Occipital lobe (tissue), 2 donors: ENCODE data around the gene LNX1. TPM values are rescaled to one million over a fixed set of nuclear protein-coding genes. Genes with fewer than 3 reads are reported as not detected.

ENCODE experiments used
- DNase-seq: peaks from one replicate; lab custom pipeline; 2025; lab: John Stamatoyannopoulos, UW
- total RNA-seq: library from RNA; depleted of rRNA; stranded (reverse); fragments of >200 nt; gene quantifications from one replicate; pipeline ENCODE4 v1.2.3, GENCODE V29; 2014

LNX1 gene
- total RNA-seq = 52.9 TPM

DNA sequence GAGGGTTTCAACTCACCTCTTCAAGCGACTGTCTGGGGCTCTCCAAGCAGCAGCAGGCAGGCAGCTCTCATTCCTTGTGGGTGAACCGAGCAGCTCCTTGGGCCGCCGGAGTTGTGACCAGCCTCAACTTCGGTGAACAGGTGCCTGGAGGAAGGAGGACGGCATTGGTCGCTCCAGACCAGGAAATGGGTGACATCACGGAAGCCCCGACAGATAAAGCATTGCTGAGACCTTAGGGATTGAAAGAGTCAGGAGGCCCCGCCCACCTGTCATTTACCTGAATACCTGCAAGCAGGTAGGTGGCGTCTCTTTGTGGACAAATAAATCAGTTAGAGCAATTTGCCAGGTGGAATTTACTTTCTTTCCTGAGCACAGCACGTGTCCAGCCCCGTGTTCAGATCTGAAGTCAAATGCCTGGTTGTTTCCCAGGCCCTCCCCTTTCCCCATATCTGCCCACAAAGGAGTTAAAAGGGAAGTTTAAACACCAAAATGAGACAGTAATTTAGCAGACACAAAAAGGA is at the start of gene LNX1:
LNX1 (minus strand) TSS at position 115 of the 521 bp plus-strand sequence. CDS start 17,484 bp downstream, outside the sequence.
- DNase-seq = no peak

DNA sequence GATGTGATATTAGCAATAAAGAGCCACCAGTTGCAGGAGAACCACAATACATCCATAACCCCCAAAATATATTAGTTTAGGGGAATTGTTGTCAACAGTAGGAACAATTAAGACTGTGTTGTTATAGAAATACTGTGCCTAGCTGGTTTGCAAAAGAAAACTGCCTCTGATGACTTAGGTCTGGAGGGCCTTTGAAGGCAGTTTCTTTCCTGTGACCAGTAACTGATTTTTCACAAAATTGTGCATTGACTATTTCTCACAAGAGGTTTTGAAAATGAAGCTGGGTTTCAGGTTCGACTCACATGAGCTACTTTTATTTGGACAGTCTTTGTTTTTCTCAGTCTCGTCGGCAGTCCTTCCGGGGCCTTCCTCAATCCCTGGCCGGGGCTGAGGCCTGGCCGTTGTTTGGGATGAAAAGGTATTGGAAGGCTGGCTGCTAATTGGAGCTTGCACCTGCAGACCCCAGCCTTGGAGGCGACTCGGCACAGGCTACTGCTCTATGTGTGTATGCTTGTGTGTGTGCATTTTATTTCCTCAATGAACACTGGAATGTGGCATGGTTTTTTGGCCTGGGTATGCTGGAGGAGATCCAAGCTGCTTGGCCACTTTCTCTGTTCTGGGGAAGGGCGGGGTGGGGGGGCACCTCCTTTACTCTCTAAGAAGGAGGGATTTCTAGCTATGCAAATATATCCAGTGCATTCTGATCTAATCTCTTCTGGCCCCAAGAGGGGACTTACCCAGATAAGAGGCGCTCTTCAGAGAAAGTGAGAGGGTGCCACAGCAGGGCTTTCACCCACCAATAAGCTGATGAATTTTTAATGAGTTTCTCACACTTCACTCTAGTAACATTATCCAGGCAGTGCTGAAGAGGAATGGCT is 49.5 kb upstream of the LNX1 start:
- no peak for DNase-seq

DNA sequence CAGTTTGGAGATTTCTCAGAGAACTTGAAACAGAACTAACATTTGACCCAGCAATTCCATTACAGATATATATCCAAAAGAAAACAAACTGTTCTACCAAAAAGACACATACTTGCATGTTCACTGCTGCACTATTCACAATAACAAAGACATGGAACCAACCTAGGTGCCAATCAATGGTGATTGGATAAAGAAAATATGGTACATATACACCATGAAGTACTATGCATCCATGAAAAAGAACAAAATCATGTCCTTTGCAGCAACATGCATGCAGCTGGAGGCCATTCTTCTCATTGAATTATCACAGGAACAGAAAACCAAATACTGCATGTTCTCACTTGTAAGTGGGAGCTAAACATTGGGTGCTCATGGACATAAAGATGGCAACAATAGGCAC is 47.6 kb upstream of the LNX1 start:
- DNase-seq = no peak

DNA sequence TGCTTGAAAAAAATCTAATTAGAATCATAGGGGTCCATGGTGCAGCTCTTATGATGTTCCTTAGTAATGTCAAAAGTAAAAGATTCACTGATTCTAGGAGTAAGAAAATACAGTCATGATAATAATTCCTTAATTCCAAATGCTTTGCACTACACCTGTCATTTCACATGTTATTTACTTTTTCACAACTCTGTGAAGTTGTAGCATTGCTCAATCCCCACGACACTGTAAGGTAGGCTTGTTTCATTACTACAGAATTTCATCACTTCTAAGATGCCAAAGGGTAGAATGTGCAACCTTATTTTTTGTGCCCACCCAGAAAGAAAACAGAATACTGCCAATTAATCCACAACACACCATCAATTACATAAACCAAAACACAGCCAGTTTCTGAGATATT is 46.1 kb upstream of the LNX1 start:
- DNase-seq = no peak

DNA sequence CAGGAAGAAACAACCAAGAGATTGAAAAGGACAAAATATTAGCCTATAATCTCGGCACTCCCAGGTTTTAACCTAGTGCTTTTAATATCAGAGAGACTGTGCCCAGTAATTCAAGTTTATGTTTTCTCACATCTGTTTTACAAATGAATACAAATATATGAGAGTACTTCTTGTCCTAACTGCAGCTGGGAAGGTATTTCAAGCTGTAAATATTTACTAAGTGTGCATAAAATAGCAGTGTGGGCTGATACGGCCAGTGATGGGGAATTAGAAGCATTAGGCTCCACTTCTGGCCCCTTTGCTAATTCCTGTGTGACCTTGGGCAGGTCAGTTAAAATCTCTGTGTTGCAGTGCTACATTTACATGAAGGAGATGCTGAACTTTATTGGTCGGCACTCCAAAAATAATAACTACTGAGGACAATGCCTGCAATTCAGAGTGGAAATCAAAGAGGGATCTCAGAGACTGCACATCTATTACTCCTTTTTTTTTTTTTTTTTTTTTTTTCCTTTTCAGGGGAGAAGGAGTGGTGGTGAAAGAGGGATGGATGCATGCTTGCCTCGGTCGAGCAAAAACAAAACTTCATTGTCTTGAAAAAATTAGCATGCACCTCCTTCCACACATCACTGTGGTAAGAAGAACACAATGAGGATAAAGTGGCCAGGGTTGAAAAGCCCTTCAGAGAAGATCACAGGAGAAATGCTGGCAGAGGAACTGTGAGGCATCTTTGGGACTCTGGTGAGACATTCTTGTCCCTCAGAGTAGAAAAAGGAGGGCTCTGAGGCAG is 44.6 kb upstream of the LNX1 start:
- DNase-seq = no peak

DNA sequence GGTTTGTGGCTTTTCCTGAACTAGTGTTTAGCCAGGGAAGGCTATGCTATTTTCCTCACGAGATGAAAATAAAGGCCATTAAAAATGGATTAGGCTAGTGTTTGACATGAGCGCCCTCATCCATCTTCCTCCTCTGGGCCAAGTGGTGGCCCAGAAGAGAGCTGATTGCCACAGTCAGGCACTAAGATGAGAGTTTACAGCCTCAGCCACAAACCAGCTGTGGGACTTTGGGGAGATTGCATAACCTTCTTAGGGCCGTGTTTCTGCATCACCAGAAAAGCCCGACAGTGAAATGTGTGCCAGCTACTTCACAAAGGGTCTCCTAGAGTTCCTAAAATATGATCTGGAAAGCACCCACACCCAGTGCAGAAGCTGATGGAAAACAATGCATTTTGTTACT is 42.3 kb upstream of the LNX1 start:
- DNase-seq = no peak

DNA sequence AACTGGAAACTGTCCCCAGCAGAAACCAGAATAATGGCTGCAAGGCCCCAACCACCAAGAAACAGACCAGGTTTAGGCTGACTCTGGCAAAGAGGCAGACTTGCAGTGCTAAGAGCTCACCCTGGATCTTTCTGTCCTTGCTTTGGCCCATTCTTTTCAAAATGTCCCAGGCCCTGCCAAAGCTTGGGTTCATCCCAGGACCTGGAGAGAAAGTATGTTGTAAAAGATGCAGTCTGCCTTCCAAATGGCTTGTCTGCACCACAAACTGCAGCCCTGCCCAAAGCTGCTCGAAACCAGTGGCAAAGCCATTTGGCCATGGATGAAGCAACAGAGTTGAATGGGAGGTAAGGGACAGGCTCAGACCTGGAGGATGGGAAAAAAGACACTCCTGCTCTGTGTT is 38.0 kb upstream of the LNX1 start:
- no peak for DNase-seq

DNA sequence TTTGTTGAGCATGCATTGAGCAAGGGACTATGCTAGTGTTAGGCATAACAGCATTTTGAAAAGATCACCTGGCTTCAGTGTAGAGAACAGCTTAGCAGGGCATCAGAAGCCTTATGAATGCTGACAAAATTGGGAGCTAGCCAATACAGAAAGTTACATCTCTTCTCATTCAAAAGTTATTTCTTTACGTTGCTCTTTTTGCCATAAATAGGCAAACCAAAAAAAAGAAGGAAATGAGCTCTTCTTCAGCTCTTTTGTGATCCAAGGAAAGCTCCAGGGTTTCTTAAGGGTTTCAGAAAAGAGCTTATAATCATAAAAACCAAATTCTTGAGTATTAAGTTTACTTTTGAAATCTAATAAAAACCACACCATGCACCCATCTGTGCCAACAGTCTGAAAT is 35.2 kb upstream of the LNX1 start:
- no peak for DNase-seq

DNA sequence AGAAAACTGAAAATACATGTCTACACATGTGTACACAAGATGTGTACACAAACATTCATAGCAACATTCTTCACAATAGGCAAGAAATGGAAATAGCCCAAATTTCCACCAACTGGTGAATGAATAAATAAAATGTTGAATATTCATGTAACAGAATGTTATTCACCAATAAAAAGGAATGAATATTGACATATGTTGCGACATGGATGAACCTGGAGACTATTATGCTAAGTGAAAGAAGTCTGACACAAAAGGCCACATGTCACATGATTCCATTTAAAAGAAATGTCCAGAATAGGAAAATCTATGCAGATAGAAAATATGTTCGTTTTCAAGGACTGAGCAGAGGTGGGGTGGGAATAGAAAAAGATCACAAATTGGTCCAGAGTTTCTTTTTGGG is 34.6 kb upstream of the LNX1 start:
- no peak for DNase-seq

DNA sequence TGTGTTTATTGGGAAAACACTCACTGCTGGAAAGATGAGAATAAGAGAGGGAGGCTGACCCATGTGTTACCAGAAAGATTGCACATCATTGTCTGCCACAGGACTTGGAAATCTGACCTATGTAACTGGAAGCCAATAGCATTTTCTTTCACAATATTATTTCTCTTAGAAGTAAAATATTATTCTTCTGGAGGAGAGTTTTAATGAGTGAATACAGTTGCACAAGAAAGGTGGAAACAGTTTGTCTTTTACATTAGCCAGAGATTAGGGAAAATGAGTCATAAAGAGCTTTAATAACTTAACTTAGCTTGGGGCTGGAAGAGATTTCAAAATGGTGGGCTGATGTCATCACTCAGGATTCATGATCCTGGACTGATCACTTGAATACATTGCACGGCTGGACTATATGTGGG is 31.5 kb upstream of the LNX1 start:
- no peak for DNase-seq

DNA sequence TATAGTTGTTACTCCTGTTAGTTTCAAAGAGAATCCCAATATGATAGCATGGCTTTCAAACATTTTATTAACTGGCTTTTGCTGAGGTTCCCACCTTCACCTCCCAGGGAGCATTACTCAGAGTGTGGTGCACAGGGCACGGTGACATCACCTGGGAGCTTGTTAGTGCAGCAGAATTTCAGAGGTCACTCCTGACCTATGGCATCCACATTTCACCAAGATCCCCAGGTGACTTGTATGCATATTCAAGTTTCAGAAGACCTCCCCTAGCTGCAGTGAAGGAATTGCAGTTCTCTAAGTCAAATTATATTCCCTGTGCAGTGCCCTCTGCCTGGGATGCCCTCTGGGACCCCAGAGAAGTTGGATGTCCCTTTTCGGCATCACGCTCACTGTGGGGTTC is 29.7 kb upstream of the LNX1 start:
- no peak for DNase-seq

DNA sequence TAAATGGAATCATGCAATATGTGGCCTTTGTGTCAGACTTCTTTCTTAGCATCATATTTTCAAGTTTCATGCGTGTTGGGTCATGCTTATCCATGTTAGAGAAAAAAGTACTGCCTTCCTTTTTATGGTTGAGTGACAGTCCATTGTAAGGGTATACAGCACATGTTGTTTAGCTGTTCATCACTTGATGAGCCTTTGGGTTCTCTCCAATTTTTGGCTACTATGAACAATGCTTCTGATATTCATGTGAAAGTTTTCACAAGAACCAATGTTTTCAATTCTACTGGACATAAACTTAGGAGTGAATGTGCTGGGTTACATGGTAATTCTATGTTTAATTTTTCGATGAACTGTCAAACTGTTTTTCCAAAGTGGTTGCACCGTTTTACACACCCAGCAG is 28.1 kb upstream of the LNX1 start:
- no peak for DNase-seq

DNA sequence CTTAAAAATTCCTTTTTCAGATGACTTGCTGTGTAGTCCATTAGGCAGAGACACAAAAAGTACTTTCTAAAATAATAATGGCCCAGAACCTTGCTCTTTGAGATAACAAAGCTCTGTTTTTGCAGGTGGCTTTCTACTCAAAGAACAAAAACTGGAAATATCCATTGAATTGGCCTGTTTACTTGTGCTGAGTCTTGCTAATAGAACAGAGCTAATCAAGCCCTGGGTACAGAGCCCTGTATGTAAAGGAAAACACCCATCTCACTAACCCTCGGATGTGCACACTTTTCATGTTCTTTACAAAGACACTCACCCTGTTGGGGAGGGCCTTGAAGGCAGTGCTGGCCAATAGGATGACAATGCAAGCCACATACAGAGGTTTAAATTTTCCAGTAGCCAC is 27.0 kb upstream of the LNX1 start:
- DNase-seq = no peak

DNA sequence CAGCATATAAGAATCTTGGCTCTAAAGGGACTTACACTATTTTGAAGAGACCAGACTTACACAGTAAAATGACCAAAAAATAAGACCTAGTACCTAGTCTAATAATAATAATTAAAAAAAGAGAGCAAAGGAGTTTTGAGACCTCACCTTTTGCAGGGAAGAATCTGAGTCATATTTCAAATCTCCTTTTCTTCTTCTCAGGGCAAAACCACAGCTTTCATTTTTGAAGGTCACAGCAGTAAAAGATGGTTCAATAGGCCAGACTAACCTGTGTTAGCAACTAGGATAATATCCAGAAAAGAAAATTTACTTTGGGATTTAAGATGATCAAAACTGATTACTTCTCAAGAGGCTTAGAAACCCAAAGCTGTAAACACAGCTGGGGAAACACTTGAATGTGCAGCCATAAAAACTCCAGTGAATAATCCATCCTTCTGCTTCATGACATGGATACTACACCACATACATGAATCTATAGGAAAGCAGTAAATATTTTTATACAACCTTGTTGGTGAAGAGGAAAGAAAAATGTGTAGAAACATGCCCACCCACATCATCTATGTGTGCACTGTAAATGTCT is 25.9 kb upstream of the LNX1 start:
- DNase-seq = no peak

DNA sequence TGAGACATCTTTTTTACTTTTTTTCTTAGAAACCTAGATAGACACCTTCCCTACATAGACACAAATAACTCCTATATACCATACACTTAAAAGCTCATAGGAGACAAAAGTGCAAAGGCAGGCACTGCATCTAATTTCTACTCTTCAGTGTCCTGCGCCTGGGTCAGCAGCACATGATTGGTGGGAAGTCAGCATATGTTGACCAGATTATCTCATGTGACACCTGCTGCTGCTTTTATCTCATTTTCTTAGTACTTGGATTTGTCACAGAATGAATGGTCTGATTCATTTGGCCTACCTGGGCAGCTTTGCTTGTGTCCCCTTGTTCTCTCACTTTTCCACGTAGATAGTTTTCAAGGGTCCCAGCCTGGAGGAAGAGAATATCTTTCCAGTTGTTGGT is 24.9 kb upstream of the LNX1 start:
- DNase-seq = no peak

DNA sequence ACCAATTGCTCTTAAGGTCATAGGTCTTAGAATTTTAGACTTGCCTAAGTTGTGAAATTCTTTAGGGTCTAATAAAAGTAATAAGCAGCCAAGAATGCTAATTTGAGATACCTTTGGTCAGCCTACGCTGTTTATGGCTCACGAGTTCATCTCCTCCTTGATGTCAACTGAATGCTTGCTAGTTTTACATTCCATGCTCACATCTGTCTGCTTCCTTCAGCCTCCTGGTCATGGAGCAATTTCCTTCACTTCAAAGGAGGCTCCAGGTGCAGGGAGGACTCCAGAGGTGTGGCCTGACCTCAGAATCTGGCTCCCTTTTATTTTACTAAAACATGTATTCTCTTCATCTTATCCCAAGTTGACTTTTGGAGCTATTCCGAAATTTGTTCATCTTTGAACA is 23.3 kb upstream of the LNX1 start:
- no peak for DNase-seq

DNA sequence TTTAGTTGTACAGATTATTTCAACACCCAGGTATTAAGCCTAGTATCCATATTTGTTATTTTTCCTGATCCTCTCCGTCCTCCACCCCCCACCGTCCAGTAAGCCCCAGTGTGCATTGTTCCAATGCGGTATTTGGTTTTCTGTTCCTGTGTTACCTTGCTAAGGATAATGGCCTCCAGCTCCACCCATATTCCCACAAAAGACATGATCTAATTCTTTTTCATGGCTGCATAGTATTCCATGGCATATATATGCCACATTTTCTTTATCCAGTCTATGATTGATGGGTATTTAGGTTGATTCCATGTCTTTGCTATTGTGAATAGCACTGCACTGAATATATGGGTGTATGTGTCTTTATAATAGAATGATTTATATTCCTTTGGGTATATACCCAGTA is 22.1 kb upstream of the LNX1 start:
- DNase-seq = no peak

DNA sequence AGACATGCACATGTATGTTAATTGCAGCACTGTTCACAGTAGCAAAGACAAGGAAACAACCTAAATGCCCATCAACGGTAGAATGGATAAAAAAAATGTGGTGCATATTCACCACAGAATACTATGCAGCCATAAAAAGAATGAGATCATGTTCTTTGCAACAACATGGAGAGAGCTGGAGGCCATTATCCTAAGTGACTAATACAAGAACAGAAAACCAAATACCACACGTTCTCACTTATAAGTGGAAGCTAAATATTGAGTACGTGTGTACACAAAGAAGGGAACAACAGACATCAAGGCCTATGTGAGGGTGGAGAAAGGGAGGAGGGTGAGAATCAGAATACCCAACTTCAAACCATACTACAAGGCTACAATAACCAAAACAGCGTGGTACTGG is 17.4 kb upstream of the LNX1 start:
- no peak for DNase-seq

DNA sequence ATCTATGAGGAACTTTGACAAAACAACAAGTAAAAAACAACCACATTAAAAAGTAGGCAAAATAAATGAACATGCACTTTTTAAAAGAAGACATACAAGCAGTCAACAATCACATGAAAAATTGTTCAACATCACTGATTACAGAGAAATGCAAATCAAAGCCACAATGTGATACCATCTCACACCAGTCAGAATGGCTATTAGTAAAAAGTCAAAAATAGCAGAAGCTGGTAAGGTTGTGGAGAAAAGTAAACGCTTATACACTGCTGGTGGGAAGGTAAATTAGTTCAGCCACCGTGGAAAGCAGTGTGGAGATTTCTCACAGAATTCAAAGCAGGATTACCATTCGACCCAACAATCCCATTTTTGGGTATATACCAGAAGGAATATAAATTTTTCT is 17.0 kb upstream of the LNX1 start:
- DNase-seq = no peak

DNA sequence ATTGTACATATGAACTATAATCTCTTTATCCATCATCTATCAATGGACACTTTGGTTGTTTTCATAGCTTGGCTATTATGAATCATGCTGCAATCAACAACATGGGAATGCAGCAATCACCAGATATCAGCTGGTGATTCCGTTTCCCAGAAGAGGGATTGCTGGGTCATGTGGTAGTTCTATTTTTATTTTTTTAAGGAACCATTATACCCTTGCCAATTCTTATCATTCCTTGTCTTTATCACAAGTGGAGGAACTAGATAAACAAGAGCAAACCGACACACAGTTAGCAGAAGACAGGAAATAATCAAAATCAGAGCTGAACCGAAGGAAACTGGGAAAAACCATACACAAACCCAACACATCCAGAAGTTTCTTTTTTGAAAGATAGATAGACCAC is 14.5 kb upstream of the LNX1 start:
- DNase-seq = no peak

DNA sequence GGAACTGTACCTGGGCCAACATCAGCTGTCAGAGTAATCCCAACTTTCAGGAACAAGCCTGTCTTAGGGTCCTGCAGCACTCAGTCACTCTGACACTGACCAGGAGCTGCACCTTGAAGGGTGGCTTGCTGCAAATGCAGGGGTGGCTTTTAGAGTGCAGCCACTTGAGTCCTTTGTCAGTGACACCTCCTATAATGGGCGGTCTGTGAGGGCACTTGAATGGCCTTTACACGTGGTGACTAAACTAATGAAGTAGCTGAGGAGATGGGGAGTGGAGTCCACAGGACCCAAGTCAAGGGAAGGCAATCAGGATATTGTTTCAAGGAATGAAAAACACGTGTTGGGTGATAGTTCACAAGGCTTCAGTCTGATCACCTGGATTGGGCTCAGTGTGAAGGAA is 11.1 kb upstream of the LNX1 start:
- no peak for DNase-seq

DNA sequence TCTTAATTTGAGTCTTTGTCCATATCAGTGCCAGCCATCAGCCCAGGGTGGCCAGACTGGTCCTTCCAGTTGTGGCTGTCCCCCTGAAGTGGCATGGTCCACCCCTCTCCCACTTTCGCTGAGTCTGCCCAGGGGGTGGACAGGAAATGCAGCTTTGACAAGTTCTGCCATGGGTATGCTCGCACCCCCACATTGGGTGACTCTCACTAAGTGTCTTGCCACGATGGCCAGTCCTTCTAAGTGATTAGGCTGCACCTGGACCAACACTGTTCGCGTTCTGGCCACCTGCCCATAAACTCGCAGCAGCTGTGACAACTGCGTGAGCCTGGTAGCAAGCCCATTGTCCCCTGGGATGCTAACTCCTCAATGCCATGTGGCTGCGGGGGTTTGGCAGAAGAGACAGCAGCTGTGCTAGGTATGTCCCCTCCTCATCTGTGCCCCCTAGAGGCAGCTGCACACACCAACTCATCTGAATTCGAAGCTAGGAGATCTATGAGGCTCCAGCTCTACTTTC is 10.0 kb upstream of the LNX1 start:
- DNase-seq = no peak
